OCI-LY7 (cell line): Measurements from ENCODE around the gene ARPC2. TPM values are rescaled to one million over a fixed set of nuclear protein-coding genes. Genes with fewer than 3 reads are reported as not detected.

Experiments used
- BruUV-seq: library from RNA; stranded (reverse); fragments of 400-500 nt; replicated peaks from 2 replicates; lab custom pipeline; 2021; lab: Mats Ljungman, UMichigan
- CTCF ChIA-PET: fragments of 300-600 bp; sonication (Branson Sonifier 250); formaldehyde crosslinking; loops from one replicate; lab custom pipeline; 2022; ENCODE audit warnings: antibody characterized with exemption; ENCODE audit not compliant: unreplicated experiment; lab: Charles Lee
- POLR2A ChIA-PET: fragments of 300-600 bp; sonication (Branson Sonifier 250); formaldehyde crosslinking; loops from one replicate; lab custom pipeline; 2022; ENCODE audit warnings: antibody characterized with exemption; lab: Charles Lee
- DNase-seq: peaks from one replicate; pipeline ENCODE4 v3.0.0-alpha.2; 2015; ENCODE audit warnings: low spot score
- H2AFZ ChIP-seq: fragments of 200-600 bp; sonication (generic), shearing (Covaris generic); 2 replicates; pipeline ENCODE4 v1.6.1; 2014; ENCODE audit warnings: mild to moderate bottlenecking, antibody characterized with exemption, low read length, moderate library complexity
- H3K27ac ChIP-seq: fragments of 200-600 bp; sonication (generic); 2 replicates; pipeline ENCODE4 v1.5.1; 2014; ENCODE audit warnings: mixed run types, low read depth, mild to moderate bottlenecking, moderate library complexity, low read length, inconsistent platforms; ENCODE audit not compliant: poor library complexity, severe bottlenecking
- H3K36me3 ChIP-seq: fragments of 200-600 bp; sonication (generic); 2 replicates; pipeline ENCODE4 v1.6.1; 2014; ENCODE audit warnings: mild to moderate bottlenecking, antibody characterized with exemption, low read length, moderate library complexity, mixed read lengths; ENCODE audit not compliant: insufficient read depth
- H3K4me1 ChIP-seq: fragments of 200-600 bp; sonication (generic); 2 replicates; pipeline ENCODE4 v1.5.1; 2014; ENCODE audit warnings: mild to moderate bottlenecking, low read length; ENCODE audit not compliant: insufficient read depth, poor library complexity, severe bottlenecking
- H3K4me2 ChIP-seq: fragments of 200-600 bp; sonication (generic); 2 replicates; pipeline ENCODE4 v1.6.1; 2014; ENCODE audit warnings: mild to moderate bottlenecking, low read length
- H3K4me3 ChIP-seq: fragments of 200-600 bp; sonication (generic); 2 replicates; pipeline ENCODE4 v1.5.1; 2014; ENCODE audit warnings: mild to moderate bottlenecking, low read depth, low read length; ENCODE audit not compliant: poor library complexity, severe bottlenecking
- H3K79me2 ChIP-seq: fragments of 200-600 bp; sonication (generic); 2 replicates; pipeline ENCODE4 v1.6.1; 2016; ENCODE audit warnings: low read depth, mild to moderate bottlenecking, low read length, moderate library complexity, mixed read lengths; ENCODE audit not compliant: insufficient read depth
- H3K9me2 ChIP-seq: fragments of 200-600 bp; sonication (generic); 2 replicates; pipeline ENCODE4 v1.6.1; 2016; ENCODE audit warnings: mild to moderate bottlenecking, low read length, mixed read lengths; ENCODE audit not compliant: insufficient read depth
- H3K9me3 ChIP-seq: fragments of 200-600 bp; sonication (generic); 2 replicates; pipeline ENCODE4 v1.6.1; 2014; ENCODE audit warnings: mild to moderate bottlenecking, mixed run types, low read length, mixed read lengths
- H4K20me1 ChIP-seq: fragments of 200-600 bp; sonication (generic); 2 replicates; pipeline ENCODE4 v1.6.1; 2014; ENCODE audit warnings: mild to moderate bottlenecking, antibody characterized with exemption, low read length, moderate library complexity, mixed read lengths; ENCODE audit not compliant: insufficient read depth
- EZH2phosphoT487 ChIP-seq: fragments of 200-600 bp; sonication (generic); IDR thresholded peaks from 2 replicates; pipeline ENCODE4 v1.6.1; 2018; ENCODE audit warnings: low read depth, borderline replicate concordance, mild to moderate bottlenecking, mixed run types, antibody characterized with exemption, low read length, moderate library complexity, mixed read lengths
- intact Hi-C: fragments of 100-400 bp; cut with micrococcal nuclease; formaldehyde crosslinking; loops from one replicate; pipeline ENCODE4 v1.10.0; 2022; ENCODE audit not compliant: unreplicated experiment
- total RNA-seq, 2 experiments: library from RNA; depleted of rRNA in 1 of 2; stranded (reverse); fragments of >200 nt in 1 of 2; shearing (Covaris generic) in 1 of 2; gene quantifications; 2 replicates each; pipeline ENCODE4 v1.2.3, GENCODE V29; 2014 to 2022
- TF ChIP-seq, protein P1 (sequence below): fragments of 200-600 bp; sonication (generic); conservative IDR thresholded peaks from 2 replicates; pipeline ENCODE4 v1.5.1; 2014; ENCODE audit warnings: mild to moderate bottlenecking, antibody characterized with exemption, low read length, moderate library complexity, mixed read lengths

The ARPC2 gene
- total RNA-seq, 2 experiments from 2014 or later = 264 to 545 TPM

DNA sequence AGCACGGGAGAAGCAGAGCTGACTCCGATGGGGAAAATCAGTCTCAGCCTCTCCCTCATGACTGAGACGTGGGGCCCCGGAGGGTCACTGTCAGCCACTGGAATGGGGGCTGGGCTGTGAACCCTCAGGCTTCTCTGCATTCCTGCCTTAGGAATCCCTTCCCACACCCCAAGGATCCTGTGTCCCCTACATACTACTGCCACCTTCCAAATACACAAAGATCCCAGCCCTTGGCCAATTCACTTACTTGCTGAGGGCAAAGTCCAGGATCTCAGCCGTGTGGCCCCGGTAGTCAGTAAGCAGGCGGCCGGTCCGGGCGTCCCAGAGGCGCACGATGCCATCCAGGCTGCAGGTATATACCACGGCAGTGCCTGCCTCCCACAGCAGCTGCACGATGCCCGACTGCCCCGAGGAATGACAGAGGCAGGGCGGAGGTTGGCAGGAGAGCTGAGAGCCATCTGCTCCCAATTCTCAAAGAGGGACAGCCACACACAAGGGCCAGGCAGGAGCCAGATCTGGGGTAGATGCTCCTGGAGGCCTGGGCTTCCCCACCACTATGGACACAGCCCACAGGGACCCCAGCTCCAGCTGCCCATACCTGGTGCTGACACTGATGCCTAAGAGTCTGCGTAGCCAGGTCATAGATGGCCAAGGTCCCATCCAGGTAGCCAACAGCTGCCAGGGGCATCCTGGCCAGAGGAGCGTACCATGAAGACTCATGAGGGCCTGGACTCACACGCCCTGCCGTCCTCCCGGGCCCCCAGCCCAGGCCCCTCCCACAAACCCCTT is 48.0 kb downstream of the ARPC2 start:
- H3K9me3 ChIP-seq = no peaks in the 10 kb centered on the region
- TF ChIP-seq EZH2phosphoT487 = no peak
- TF ChIP-seq, protein P1, sequence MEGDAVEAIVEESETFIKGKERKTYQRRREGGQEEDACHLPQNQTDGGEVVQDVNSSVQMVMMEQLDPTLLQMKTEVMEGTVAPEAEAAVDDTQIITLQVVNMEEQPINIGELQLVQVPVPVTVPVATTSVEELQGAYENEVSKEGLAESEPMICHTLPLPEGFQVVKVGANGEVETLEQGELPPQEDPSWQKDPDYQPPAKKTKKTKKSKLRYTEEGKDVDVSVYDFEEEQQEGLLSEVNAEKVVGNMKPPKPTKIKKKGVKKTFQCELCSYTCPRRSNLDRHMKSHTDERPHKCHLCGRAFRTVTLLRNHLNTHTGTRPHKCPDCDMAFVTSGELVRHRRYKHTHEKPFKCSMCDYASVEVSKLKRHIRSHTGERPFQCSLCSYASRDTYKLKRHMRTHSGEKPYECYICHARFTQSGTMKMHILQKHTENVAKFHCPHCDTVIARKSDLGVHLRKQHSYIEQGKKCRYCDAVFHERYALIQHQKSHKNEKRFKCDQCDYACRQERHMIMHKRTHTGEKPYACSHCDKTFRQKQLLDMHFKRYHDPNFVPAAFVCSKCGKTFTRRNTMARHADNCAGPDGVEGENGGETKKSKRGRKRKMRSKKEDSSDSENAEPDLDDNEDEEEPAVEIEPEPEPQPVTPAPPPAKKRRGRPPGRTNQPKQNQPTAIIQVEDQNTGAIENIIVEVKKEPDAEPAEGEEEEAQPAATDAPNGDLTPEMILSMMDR = no peak
- no peak overlapping the region for H3K27ac ChIP-seq
- H2AFZ ChIP-seq = no peak overlapping the region
- intact Hi-C loops = no loop called here
- peaks cover 17% of the 10 kb centered on the region for H3K4me1 ChIP-seq
- ChIA-PET CTCF (no interaction called here), POLR2A (interaction anchor here (0.6 kb wide), 1 partner anchor 161 kb away, joined by 4 read pairs; no protein-coding TSS in a partner anchor)
- BruUV-seq = no TSS peak
- DNase-seq = no peak
- peaks cover 30% of the 10 kb centered on the region for H3K36me3 ChIP-seq
- no peak overlapping the region for H3K4me3 ChIP-seq
- peaks cover 6% of the 10 kb centered on the region; the same call in 1 of the 2 replicates for H3K79me2 ChIP-seq
- no peak overlapping the region for H3K4me2 ChIP-seq
- H3K9me2 ChIP-seq = no peaks in the 10 kb centered on the region
- H4K20me1 ChIP-seq = no peaks in the 10 kb centered on the region

DNA sequence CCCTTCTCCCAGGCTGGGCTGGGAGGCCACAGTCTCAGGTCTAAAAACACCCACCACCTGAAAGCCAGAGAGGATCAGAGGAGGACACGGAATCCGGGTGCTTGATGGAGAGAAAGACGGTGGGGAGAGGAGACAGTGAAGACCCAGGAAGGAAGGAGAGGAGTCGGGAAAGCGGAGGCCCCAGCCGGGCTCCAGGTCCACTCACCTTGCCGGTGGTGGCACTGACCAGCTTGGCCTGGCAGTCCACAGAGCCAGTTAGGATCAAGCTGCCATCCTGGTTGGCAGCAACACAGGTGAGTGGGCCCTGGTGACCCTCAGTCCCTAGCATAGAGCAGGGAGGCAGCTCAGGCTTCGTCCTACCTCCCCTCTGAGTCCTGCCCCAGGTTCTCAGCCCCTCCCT is 48.6 kb downstream of the ARPC2 start:
- H3K36me3 ChIP-seq = peaks cover 30% of the 10 kb centered on the region
- H3K4me1 ChIP-seq = peaks cover 15% of the 10 kb centered on the region
- H3K9me2 ChIP-seq = no peaks in the 10 kb centered on the region
- H4K20me1 ChIP-seq = no peaks in the 10 kb centered on the region
- POLR2A ChIA-PET = interaction anchor here (0.6 kb wide), 1 partner anchor 160 kb away, joined by 4 read pairs; no protein-coding TSS in a partner anchor
- DNase-seq = no peak
- no peak overlapping the region for H3K4me2 ChIP-seq
- no peaks in the 10 kb centered on the region for H3K9me3 ChIP-seq
- no TSS peak for BruUV-seq
- no peak overlapping the region for H3K4me3 ChIP-seq
- CTCF ChIA-PET = no interaction called here
- intact Hi-C loops = no loop called here
- H3K79me2 ChIP-seq = peaks cover 7% of the 10 kb centered on the region; the same call in 1 of the 2 replicates
- TF ChIP-seq EZH2phosphoT487 = no peak
- TF ChIP-seq, protein P1 = no peak
- H2AFZ ChIP-seq = no peak overlapping the region
- no peak overlapping the region for H3K27ac ChIP-seq
